IMR-90 (cell line): ENCODE measurements around the gene FOXC2. TPM values are rescaled to one million over a fixed set of nuclear protein-coding genes. Genes with fewer than 3 reads are reported as not detected.

Experiments
- ATAC-seq: fragments of 200-7000 bp; cut with Tn5 transposase; 2 replicates; pipeline ENCODE4 v1.9.1; 2020; ENCODE audit warnings: low read depth, mild to moderate bottlenecking, moderate library complexity
- BruUV-seq: library from RNA; stranded (reverse); fragments of 400-500 nt; replicated peaks from 2 replicates; lab custom pipeline; 2021; lab: Mats Ljungman, UMichigan
- CTCF ChIA-PET: fragments of 300-600 bp; formaldehyde crosslinking; extraction: SDS; loops from one replicate; lab custom pipeline; 2021; ENCODE audit warnings: antibody characterized with exemption; lab: Yijun Ruan, JAX
- POLR2A ChIA-PET: fragments of 300-600 bp; sonication (Branson Sonifier 250); formaldehyde crosslinking; loops from one replicate; lab custom pipeline; 2022; ENCODE audit warnings: antibody characterized with exemption; ENCODE audit not compliant: unreplicated experiment; lab: Charles Lee
- DNase-seq: peaks from one replicate; pipeline ENCODE4 v3.0.0; 2013
- H2AFZ ChIP-seq: replicated peaks from 2 replicates; pipeline ENCODE3; 2013; ENCODE audit warnings: low read length, mild to moderate bottlenecking; ENCODE audit not compliant: poor library complexity
- H2AK5ac ChIP-seq: 2 replicates; pipeline ENCODE4 v1.6.1; 2013; ENCODE audit warnings: low read depth, low read length, inconsistent platforms
- H2AK9ac ChIP-seq: replicated peaks from 2 replicates; pipeline ENCODE3; 2013; ENCODE audit warnings: mild to moderate bottlenecking, low read depth, low read length, moderate library complexity; ENCODE audit not compliant: poor library complexity
- H2BK120ac ChIP-seq: 2 replicates; pipeline ENCODE4 v1.6.1; 2013; ENCODE audit warnings: low read depth, low read length, inconsistent platforms
- H2BK15ac ChIP-seq: 3 replicates; pipeline ENCODE4 v1.6.1; 2013; ENCODE audit warnings: low read depth, low read length, inconsistent platforms
- H2BK20ac ChIP-seq: 2 replicates; pipeline ENCODE4 v1.6.1; 2013; ENCODE audit warnings: low read depth, mild to moderate bottlenecking, inconsistent platforms, low read length, moderate library complexity
- H2BK5ac ChIP-seq: 2 replicates; pipeline ENCODE4 v1.6.1; 2013; ENCODE audit warnings: mild to moderate bottlenecking, low read depth, low read length, inconsistent platforms; ENCODE audit not compliant: poor library complexity, severe bottlenecking
- H3K14ac ChIP-seq: replicated peaks from 2 replicates; pipeline ENCODE4 v1.6.1; 2013; ENCODE audit warnings: low read depth, low read length, inconsistent platforms
- H3K18ac ChIP-seq: 2 replicates; pipeline ENCODE4 v1.6.1; 2013; ENCODE audit warnings: low read depth, low read length, control low read depth
- H3K23ac ChIP-seq: 2 replicates; pipeline ENCODE4 v1.6.1; 2013; ENCODE audit warnings: low read depth, low read length, inconsistent platforms
- H3K27ac ChIP-seq: 2 replicates; pipeline ENCODE4 v1.5.1; 2013; ENCODE audit warnings: mild to moderate bottlenecking, control low read depth, low read length; ENCODE audit not compliant: insufficient read depth
- H3K27me3 ChIP-seq: 2 replicates; pipeline ENCODE4 v1.6.1; 2013; ENCODE audit warnings: low read length; ENCODE audit not compliant: control insufficient read depth, insufficient read depth
- H3K36me3 ChIP-seq: 2 replicates; pipeline ENCODE4 v1.6.1; 2013; ENCODE audit warnings: low read length, mixed read lengths; ENCODE audit not compliant: control insufficient read depth, insufficient read depth
- H3K4ac ChIP-seq: 2 replicates; pipeline ENCODE4 v1.6.1; 2013; ENCODE audit warnings: low read depth, low read length, inconsistent platforms
- H3K4me1 ChIP-seq: 2 replicates; pipeline ENCODE4 v1.6.1; 2013; ENCODE audit warnings: low read length, mixed read lengths; ENCODE audit not compliant: control insufficient read depth, insufficient read depth
- H3K4me2 ChIP-seq: 2 replicates; pipeline ENCODE4 v1.6.1; 2013; ENCODE audit warnings: low read depth, mild to moderate bottlenecking, control low read depth, low read length, moderate library complexity
- H3K4me3 ChIP-seq: 2 replicates; pipeline ENCODE4 v1.5.1; 2013; ENCODE audit warnings: low read depth, mild to moderate bottlenecking, control low read depth, low read length, moderate library complexity; ENCODE audit not compliant: insufficient read depth
- H3K56ac ChIP-seq: 2 replicates; pipeline ENCODE4 v1.6.1; 2013; ENCODE audit warnings: low read length, inconsistent platforms; ENCODE audit not compliant: insufficient read depth; ENCODE audit errors: extremely low read depth
- H3K79me1 ChIP-seq, 2 experiments: 2 replicates each; pipeline ENCODE4 v1.6.1; 2013; ENCODE audit warnings: low read length in 2 of 2, inconsistent platforms in 1 of 2, low read depth in 1 of 2
- H3K9ac ChIP-seq: 2 replicates; pipeline ENCODE4 v1.6.1; 2013; ENCODE audit warnings: low read depth, low read length, control low read depth
- H3K9me1 ChIP-seq: 2 replicates; pipeline ENCODE4 v1.6.1; 2013; ENCODE audit warnings: low read length, inconsistent platforms; ENCODE audit not compliant: insufficient read depth
- H3K9me3 ChIP-seq: 2 replicates; pipeline ENCODE4 v1.6.1; 2013; ENCODE audit warnings: low read length; ENCODE audit not compliant: control insufficient read depth, insufficient read depth
- H4K20me1 ChIP-seq: 2 replicates; pipeline ENCODE4 v1.6.1; 2013; ENCODE audit warnings: low read length, inconsistent platforms; ENCODE audit not compliant: insufficient read depth
- H4K5ac ChIP-seq: 2 replicates; pipeline ENCODE4 v1.6.1; 2013; ENCODE audit warnings: mild to moderate bottlenecking, low read depth, low read length, control low read depth
- H4K8ac ChIP-seq, 2 experiments: 2 replicates each; pipeline ENCODE4 v1.6.1; 2013; ENCODE audit warnings: low read depth in 2 of 2, low read length in 2 of 2, control low read depth in 1 of 2, inconsistent platforms in 1 of 2
- H4K91ac ChIP-seq: 2 replicates; pipeline ENCODE4 v1.6.1; 2013; ENCODE audit warnings: low read depth, low read length, inconsistent platforms; ENCODE audit not compliant: insufficient read depth
- CEBPB ChIP-seq: IDR thresholded peaks from 2 replicates; pipeline ENCODE4 v1.6.1; 2012; ENCODE audit warnings: low read depth, low read length, improper control_type of control experiment
- CTCF ChIP-seq: conservative IDR thresholded peaks from 2 replicates; pipeline ENCODE4 v1.5.1; 2012; ENCODE audit warnings: mild to moderate bottlenecking, low read depth, low read length, improper control_type of control experiment
- FOS ChIP-seq: fragments of 150-350 bp; IDR thresholded peaks from 2 replicates; pipeline ENCODE4 v1.6.1; 2016; ENCODE audit warnings: low read depth, low read length
- MAZ ChIP-seq: IDR thresholded peaks from 2 replicates; pipeline ENCODE4 v1.6.1; 2012; ENCODE audit warnings: low read depth, mild to moderate bottlenecking, low read length, improper control_type of control experiment, moderate library complexity, borderline replicate concordance
- MXI1 ChIP-seq: IDR thresholded peaks from 2 replicates; pipeline ENCODE4 v1.6.1; 2012; ENCODE audit warnings: low read depth, mild to moderate bottlenecking, low read length, moderate library complexity, borderline replicate concordance
- POLR2A ChIP-seq: IDR thresholded peaks from 2 replicates; pipeline ENCODE4 v1.6.1; 2012; ENCODE audit warnings: mild to moderate bottlenecking, low read depth, low read length
- RAD21 ChIP-seq: IDR thresholded peaks from 2 replicates; pipeline ENCODE4 v1.6.1; 2012; ENCODE audit warnings: low read length, improper control_type of control experiment
- RCOR1 ChIP-seq: IDR thresholded peaks from 2 replicates; pipeline ENCODE4 v1.6.1; 2012; ENCODE audit warnings: mild to moderate bottlenecking, low read length, improper control_type of control experiment; ENCODE audit not compliant: insufficient replicate concordance
- RFX5 ChIP-seq: IDR thresholded peaks from 2 replicates; pipeline ENCODE4 v1.8.0; 2012; ENCODE audit warnings: low read depth, mild to moderate bottlenecking, low read length, moderate library complexity
- SMC3 ChIP-seq: fragments of 150-350 bp; IDR thresholded peaks from 2 replicates; pipeline ENCODE4 v1.6.1; 2016; ENCODE audit warnings: low read depth, mild to moderate bottlenecking, antibody characterized with exemption, low read length, moderate library complexity
- USF2 ChIP-seq: fragments of 150-350 bp; IDR thresholded peaks from 2 replicates; pipeline ENCODE4 v1.6.1; 2017; ENCODE audit warnings: mild to moderate bottlenecking, antibody characterized with exemption, low read length, low read depth
- WGBS, 2 experiments: methylation state at CpG; one replicate each; pipeline versions ENCODE4 v1.1.5 to v1.1.7; 2013; ENCODE audit warnings: missing lambda C conversion rate in 2 of 2; ENCODE audit not compliant: insufficient read length in 1 of 2; ENCODE audit errors: extremely low coverage in 2 of 2; 5-methylcytosine and 5-hydroxymethylcytosine counted together
- dilution Hi-C: fragments of 300-500 bp; cut with HindIII; formaldehyde crosslinking; loops from one replicate; pipeline ENCODE4 v1.14.3; 2018; ENCODE audit warnings: low sequenced_read_pairs; ENCODE audit not compliant: unreplicated experiment
- in situ Hi-C: fragments of 300-500 bp; cut with MboI; formaldehyde crosslinking; loops from 3 replicates; pipeline ENCODE4 v1.14.3; 2019; ENCODE audit warnings: low sequenced_read_pairs, inconsistent platforms, mixed read lengths
- intact Hi-C: fragments of 100-400 bp; cut with micrococcal nuclease; formaldehyde crosslinking; loops from 2 replicates; pipeline ENCODE4 v1.10.0; 2022
- polyA plus RNA-seq, 3 experiments: library from polyadenylated mRNA; depleted of rRNA; stranded (reverse); fragments of >200 nt; gene quantifications; 2 replicates each; pipeline ENCODE4 v1.2.3, GENCODE V29; 2012; ENCODE audit warnings: low replicate concordance in 1 of 3
- total RNA-seq: library from RNA; depleted of rRNA; stranded (reverse); fragments of >200 nt; gene quantifications from 2 replicates; pipeline ENCODE4 v1.2.3, GENCODE V29; 2012

Gene FOXC2
- total and polyA plus RNA-seq, 2 of the 4 experiments (the other 2 are of a cell fraction), result 0.90 to 6.4 TPM

GRCh38 chr16:86616906-86617305, 50.3 kb downstream of the FOXC2 start:
- no peaks in the 10 kb centered on the region for H3K36me3 ChIP-seq
- H4K8ac ChIP-seq, result no peak overlapping the region
- no peak overlapping the region for H3K4me2 ChIP-seq
- no peak overlapping the region for H3K56ac ChIP-seq
- H2AFZ ChIP-seq, result no peak overlapping the region
- H3K4ac ChIP-seq, result no peak overlapping the region
- 0 out of 3 replicates have a peak overlapping the region, but pooled peaks have one; percentile 24 for H2BK15ac ChIP-seq
- dilution Hi-C loops, result no loop called here
- in situ Hi-C loops, result no loop called here
- CTCF ChIA-PET, result interaction anchor here (0.7 kb wide), 1 partner anchor 48 kb away, joined by 3 read pairs; no protein-coding TSS in a partner anchor
- peaks cover 7% of the 10 kb centered on the region for H3K4me1 ChIP-seq
- no peak overlapping the region for H3K14ac ChIP-seq
- TF ChIP-seq MAZ (no peak), FOS (no peak), MXI1 (no peak), CEBPB (no peak), POLR2A (no peak), CTCF (no peak), RFX5 (no peak), SMC3 (no peak), RAD21 (no peak), RCOR1 (no peak), USF2 (no peak)
- no peak overlapping the region for H2BK20ac ChIP-seq
- no peak overlapping the region; the same call in 1 of the 2 replicates for H3K18ac ChIP-seq
- no peak overlapping the region for H3K4me3 ChIP-seq
- no peaks in the 10 kb centered on the region for H4K20me1 ChIP-seq
- H3K9me1 ChIP-seq, result peaks cover 4% of the 10 kb centered on the region; the same call in 1 of the 2 replicates
- H3K9ac ChIP-seq, result no peak overlapping the region
- ATAC-seq (no peak), DNase-seq (no peak)
- no CpG with 5 or more reads among the region's 5 CpGs for WGBS, 2 experiments
- intact Hi-C loops, result no loop called here
- no TSS peak for BruUV-seq
- H2BK120ac ChIP-seq, result no peak overlapping the region
- H2BK5ac ChIP-seq, result no peak overlapping the region
- H3K9me3 ChIP-seq, result peaks cover 4% of the 10 kb centered on the region; the same call in 1 of the 2 replicates
- no peaks in the 10 kb centered on the region for H3K79me1 ChIP-seq
- no peak overlapping the region for H3K27ac ChIP-seq
- H3K27me3 ChIP-seq, result no peaks in the 10 kb centered on the region
- H4K5ac ChIP-seq, result no peak overlapping the region
- H2AK5ac ChIP-seq, result no peak overlapping the region; the same call in 1 of the 2 replicates
- no peak overlapping the region for H3K23ac ChIP-seq
- POLR2A ChIA-PET, result no interaction called here
- H4K91ac ChIP-seq, result no peak overlapping the region
- no peak overlapping the region for H2AK9ac ChIP-seq
